ENCODE data around the gene IGFL4. TPM values are rescaled to one million over a fixed set of nuclear protein-coding genes. Genes with fewer than 3 reads are reported as not detected.

The IGFL4 gene
- total RNA-seq, 2 experiments from 2014 or later = not detected

GRCh38 chr19:46088101-46088500 is 47.3 kb upstream of the IGFL4 start:
- Histone ChIP-seq H3K36me3 (ENCODE audit: insufficient read depth, low read length) (no peaks in the 10 kb centered on the region), H3K27me3 (ENCODE audit: control insufficient read depth in 1 of 2, insufficient read depth in 2 of 2, low read length in 2 of 2) (peaks cover 8 to 13% of the 10 kb centered on the region in 2 experiments), H3K9me3 (ENCODE audit: control insufficient read depth in 1 of 2, insufficient read depth in 1 of 2, low read length in 2 of 2) (peaks cover 28 to 32% of the 10 kb centered on the region in 2 experiments), H3K4me1 (ENCODE audit: insufficient read depth, low read length) (no peaks in the 10 kb centered on the region), H3K4me3 (ENCODE audit: low read length) (no peak overlapping the region), H3K27ac (ENCODE audit: low read depth in 1 of 2, low read length in 2 of 2) (no peak overlapping the region)
- no peak overlapping the region for H3K4me3 Mint-ChIP-seq
- no peak for TF ChIP-seq CTCF (IDR thresholded peaks at IDR 0.05)
- no peak overlapping the region for H3K27ac Mint-ChIP-seq
- ATAC-seq (ENCODE audit: poor library complexity) = no peak
- ChIA-PET CTCF (no interaction called here), POLR2A (no interaction called here)
- H3K27me3 Mint-ChIP-seq = peaks cover 44% of the 10 kb centered on the region
- H3K36me3 Mint-ChIP-seq (ENCODE audit: low read depth) = peaks cover 11% of the 10 kb centered on the region
- H3K9me3 Mint-ChIP-seq = peaks cover 17% of the 10 kb centered on the region
- H3K4me1 Mint-ChIP-seq (ENCODE audit: low read depth) = no peaks in the 10 kb centered on the region
- no peak for DNase-seq
- intact Hi-C loops (cut with DNase I, micrococcal nuclease) = no loop called here

- Histone ChIP-seq H3K27ac (ENCODE audit: low read depth in 1 of 2, low read length in 2 of 2) (no peak overlapping the region), H3K36me3 (ENCODE audit: insufficient read depth, low read length) (no peaks in the 10 kb centered on the region), H3K27me3 (ENCODE audit: control insufficient read depth in 1 of 2, insufficient read depth in 2 of 2, low read length in 2 of 2) (peaks cover 14 to 28% of the 10 kb centered on the region in 2 experiments), H3K4me1 (ENCODE audit: insufficient read depth, low read length) (no peaks in the 10 kb centered on the region), H3K9me3 (ENCODE audit: control insufficient read depth in 1 of 2, insufficient read depth in 1 of 2, low read length in 2 of 2) (peaks cover 28 to 32% of the 10 kb centered on the region in 2 experiments), H3K4me3 (ENCODE audit: low read length) (no peak overlapping the region)
- Mint-ChIP-seq H3K27ac (no peak overlapping the region), H3K9me3 (peaks cover 17% of the 10 kb centered on the region), H3K36me3 (ENCODE audit: low read depth) (peaks cover 11% of the 10 kb centered on the region), H3K27me3 (peaks cover 57% of the 10 kb centered on the region), H3K4me3 (no peak overlapping the region), H3K4me1 (ENCODE audit: low read depth) (no peaks in the 10 kb centered on the region)
- DNase-seq (no peak), ATAC-seq (ENCODE audit: poor library complexity) (no peak)
- intact Hi-C loops (cut with DNase I, micrococcal nuclease) = no loop called here
- POLR2A ChIA-PET = no interaction called here
- CTCF ChIA-PET = no interaction called here
- no peak for TF ChIP-seq CTCF (IDR thresholded peaks at IDR 0.05)
Observed at GRCh38 chr19:46085888-46086287, 45.1 kb upstream of the IGFL4 start.

- Mint-ChIP-seq H3K9me3 (peaks cover 8% of the 10 kb centered on the region), H3K27me3 (peaks cover 67% of the 10 kb centered on the region), H3K27ac (no peak overlapping the region), H3K4me3 (no peak overlapping the region), H3K36me3 (ENCODE audit: low read depth) (peaks cover 5% of the 10 kb centered on the region), H3K4me1 (ENCODE audit: low read depth) (no peaks in the 10 kb centered on the region)
- ChIA-PET CTCF (interaction anchor here (1.8 kb wide), 1 partner anchor 182 kb away, joined by 8 read pairs; no protein-coding TSS in a partner anchor), POLR2A (no interaction called here)
- TF ChIP-seq CTCF (IDR thresholded peaks at IDR 0.05) = no peak
- intact Hi-C loops (cut with DNase I, micrococcal nuclease) = loop anchor here (1.0 to 5.0 kb wide), 2 partner anchors 183 to 185 kb away; no protein-coding TSS in a partner anchor
- Histone ChIP-seq H3K4me1 (ENCODE audit: insufficient read depth, low read length) (peaks cover under 1% of the 10 kb centered on the region), H3K4me3 (ENCODE audit: low read length) (no peak overlapping the region), H3K27me3 (ENCODE audit: control insufficient read depth in 1 of 2, insufficient read depth in 2 of 2, low read length in 2 of 2) (peaks cover 40 to 48% of the 10 kb centered on the region in 2 experiments), H3K36me3 (ENCODE audit: insufficient read depth, low read length) (no peaks in the 10 kb centered on the region), H3K9me3 (ENCODE audit: control insufficient read depth in 1 of 2, insufficient read depth in 1 of 2, low read length in 2 of 2) (peaks cover 25 to 36% of the 10 kb centered on the region in 2 experiments), H3K27ac (ENCODE audit: low read depth in 1 of 2, low read length in 2 of 2) (no peak overlapping the region)
- ATAC-seq (ENCODE audit: poor library complexity) (no peak), DNase-seq (no peak)
Observed at GRCh38 chr19:46082728-46083050, 41.9 kb upstream of the IGFL4 start.

All from CD4-positive, alpha-beta T cell (primary cell).